Inflammatory macrophage (primary cell): Measurements from ENCODE around the gene BTBD7.

Source experiments
- DNase-seq, 2 donors: peaks; one replicate each; pipeline ENCODE4 v3.0.0-alpha.2; 2020 to 2022

BTBD7 gene

DNA sequence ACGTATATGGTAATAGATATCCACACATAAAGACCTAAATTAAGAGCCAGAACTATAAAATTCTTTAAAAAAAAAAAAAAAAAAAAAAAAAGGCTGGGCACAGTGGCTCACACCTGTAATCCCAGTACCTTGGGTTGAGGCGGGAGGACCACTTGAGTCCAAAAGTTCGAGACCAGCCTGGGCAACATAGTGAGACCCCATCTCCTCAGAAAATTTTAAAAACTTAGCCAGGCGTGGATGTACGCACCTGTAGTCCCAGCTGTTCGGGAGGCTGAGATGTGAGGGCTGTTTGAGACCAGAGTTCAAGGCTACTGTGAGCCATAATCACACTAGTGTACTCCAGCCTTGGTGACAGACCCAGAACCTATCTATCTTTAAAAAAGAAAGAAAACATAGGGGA, 4.3 kb downstream of the BTBD7 start:
- DNase-seq = no peak

DNA sequence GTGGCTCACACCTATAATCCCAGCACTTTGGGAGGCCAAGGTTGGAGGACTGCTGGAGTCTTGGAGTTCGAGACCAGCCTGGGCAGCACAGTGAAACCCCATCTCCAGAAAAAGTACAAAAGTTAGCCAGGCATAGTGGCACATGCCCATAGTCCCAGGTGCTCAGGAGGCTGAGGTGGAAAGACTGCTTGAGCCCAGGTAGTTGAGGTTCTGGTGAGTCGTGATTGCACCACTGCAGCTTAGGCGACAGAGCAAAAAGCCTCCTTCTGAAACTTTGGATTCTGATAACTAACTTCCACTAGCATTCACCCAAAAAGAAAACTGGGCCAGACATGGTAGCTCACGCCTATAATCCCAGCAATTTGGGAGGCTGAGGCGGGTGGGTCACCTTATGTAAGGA, 6.6 kb downstream of the BTBD7 start:
- no peak for DNase-seq

DNA sequence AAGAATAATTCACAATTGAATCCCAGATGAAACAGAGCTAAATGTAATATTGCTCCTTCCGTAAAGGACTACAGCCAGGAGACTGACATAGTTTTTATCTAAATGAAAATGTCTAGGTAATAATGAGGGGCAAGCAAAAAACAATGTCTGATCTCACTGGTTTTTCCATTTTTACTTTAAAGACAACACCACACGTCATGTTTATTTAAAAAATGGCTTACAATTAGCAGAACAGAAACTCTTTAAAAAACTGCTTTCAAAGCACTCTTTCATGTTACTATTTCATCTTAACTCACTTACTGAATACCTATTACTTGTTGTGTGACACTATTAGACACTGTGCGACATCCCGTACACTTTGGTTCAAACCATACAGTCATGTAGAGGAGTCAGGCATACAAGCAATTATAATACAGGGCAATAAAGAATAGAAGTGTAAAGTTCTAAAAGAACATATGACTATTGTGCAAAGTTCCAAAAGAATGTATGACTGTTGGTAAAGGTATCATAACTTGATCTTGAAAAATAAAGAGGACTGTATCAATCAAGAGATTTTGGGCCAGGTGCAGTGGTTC, 9.1 kb downstream of the BTBD7 start:
- no peak for DNase-seq

DNA sequence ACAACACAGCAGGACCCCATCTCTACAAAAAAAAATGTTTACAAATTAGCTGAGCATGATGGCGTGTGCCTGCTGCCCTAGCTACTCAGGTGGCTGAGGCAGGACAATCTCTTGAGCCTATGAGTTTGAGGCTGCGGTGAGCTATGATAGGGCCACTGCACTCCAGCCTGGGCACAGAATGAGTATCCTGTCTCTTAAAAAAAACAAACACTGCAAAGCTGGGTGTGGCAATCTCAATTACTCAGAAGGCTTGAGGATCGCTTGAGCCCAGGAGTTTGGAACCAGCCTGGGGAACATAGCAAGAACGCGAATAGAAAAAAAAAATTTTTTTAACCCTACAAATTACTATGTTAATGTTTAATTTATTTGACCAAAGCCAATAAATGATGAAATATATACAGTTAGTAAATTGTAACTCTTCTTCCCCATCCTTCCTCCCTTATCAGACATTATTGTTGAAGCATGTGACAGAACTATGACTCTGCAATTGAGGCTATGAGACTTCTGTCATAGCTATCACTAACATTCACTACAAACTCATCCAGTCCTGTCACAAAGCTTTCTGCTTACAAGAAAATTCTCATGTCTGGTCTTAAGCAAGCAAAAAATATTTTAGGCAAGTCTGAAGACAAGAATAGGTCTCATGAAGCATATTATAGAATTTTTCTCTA, 9.8 kb downstream of the BTBD7 start:
- DNase-seq = peak; percentile 30 to 45

DNA sequence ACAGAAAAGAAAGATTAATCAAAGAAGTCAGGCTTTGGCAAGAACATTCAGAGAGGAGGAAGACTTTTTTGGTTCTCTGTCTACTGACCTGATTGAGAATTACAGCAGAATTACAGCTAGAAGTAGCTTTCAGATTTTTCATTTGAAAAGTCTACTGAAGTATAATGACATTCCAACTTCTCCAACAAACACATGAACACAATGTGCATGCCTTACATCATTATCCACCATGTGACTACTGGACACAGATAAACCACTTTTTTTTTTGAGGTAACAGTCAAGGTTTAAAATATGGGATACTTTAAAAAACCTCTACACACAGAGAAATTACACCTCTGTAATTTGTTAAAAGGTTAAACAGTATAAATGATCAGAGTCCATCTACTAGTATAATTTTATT, 12.3 kb downstream of the BTBD7 start:
- peak; percentile 10 to 29 for DNase-seq

DNA sequence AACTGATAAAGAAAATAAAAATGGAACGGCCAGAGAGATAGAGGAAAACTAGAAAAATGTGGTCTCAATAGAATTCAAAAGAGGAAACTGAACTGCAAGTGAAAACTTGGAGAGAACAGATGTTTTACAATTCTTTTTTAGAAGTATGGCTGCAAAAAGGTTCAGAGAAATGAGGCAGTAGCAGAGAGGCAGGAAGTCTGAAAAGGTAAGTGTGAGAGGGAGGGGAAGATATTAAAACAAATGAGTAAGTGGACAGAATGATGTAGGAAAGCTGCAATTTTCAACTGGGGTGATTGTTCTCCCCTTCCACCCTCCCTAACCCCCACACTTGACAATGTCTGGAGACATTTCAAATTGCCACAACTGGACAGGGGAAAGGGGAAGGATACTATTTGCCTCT, 12.9 kb downstream of the BTBD7 start:
- no peak for DNase-seq

DNA sequence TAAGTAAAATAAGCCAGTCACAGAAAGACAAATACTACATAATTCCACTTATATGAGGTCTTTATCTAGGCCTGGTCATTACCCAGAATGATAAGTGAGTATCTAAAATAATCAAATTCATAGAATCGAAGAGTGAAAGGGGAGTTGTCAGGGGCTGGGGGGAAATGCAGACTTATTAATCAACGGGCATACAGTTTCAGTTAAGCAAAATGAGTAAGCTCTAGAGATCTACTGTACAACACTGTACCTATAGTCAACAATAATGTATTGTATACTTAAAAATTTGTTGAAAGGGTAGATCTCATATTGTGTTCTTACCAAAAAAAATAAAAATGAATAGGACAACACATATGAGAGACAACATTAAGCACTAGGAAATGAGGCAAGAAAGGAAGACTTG, 13.3 kb downstream of the BTBD7 start:
- DNase-seq = no peak

DNA sequence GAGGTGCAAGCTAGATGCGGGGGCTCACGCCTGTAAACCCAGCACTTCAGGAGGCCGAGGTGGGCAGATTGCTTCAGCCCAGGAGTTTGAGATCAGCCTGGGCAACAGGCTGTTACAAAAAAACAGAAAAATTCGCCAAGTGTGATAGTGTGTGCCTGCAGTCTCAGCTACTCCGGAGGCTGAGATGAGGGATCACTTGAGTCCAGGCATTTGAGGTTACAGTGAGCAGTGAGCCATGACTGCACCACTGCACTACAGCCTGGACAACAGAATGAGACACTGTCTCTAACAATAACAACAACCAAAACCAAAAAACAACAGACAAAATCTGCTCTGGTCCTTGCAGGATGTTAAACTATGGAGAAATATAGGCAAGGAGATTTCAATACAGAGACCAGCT, 13.9 kb downstream of the BTBD7 start:
- DNase-seq = no peak

DNA sequence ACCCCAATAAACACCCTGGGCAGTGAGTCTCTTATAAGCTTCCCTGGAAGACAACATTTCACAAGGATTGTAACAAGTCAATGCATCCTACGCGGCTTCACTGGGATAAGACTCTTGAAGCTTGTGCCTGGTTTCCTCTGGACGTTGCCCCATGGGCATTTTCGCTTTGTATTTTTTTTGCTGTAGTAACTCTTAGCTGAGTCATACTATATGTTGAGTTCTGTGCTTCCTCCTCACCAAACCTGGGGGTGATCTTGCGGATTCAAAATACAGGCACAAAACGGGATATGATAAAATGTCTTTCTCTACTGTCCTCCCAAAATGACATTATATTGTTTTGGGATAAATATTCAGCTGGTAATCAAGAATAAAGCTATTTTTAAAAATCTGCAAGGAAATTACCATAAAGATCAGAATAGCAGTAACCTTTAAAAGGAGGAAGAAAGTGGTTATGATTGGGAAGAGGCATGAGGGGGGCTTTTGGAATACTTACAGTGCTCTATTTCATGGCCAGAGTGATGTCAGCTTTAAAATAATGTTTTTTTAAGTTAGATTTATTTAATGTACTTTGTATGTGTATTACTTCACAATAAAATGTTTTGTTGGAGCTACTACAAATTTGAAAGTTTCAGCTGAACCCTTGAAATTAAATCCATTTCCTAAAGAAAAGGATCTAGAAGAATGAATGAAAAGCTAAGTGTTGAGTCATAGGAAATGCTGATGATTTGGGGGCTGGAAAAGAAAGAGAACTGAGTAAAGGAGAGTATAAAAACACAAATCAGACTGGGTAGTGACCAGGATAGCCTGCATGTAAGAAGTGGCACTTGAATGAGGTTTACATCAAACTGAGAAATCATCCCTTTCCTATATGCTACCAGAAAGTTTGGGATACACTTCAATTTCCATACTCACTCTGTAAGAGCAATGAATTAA, 14.7 kb downstream of the BTBD7 start:
- peak; percentile 91 to 94 for DNase-seq

DNA sequence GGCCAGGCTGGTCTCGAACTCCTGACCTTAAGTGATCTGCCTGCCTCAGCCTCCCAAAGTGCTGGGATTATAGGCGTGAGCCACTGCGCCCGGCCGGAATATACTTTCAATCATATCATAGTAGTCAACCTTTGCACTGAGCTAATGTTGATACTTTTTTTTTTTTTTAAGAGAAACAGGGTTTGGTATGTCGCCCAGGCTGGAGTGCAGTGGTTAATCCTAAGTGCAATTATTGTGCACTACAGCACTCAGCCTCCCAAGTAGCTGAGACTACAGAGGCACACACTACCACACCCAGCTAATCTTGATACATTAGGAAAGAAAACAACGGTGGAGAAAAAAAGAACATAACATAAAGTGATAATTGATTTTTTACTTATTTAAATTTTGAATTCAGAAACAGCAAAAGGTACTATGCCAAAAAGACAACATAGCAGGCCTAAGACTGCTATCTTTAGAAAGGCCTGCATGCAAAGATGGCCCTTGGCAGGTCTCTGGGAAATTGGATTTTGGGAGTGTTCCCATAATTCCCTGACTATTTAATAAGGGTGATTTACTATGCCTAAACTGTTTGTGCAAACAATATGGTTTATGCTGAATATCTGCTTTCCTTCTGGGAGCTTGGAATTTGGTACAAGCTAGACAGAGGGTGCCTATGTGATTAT, 15.5 kb downstream of the BTBD7 start:
- DNase-seq = no peak

DNA sequence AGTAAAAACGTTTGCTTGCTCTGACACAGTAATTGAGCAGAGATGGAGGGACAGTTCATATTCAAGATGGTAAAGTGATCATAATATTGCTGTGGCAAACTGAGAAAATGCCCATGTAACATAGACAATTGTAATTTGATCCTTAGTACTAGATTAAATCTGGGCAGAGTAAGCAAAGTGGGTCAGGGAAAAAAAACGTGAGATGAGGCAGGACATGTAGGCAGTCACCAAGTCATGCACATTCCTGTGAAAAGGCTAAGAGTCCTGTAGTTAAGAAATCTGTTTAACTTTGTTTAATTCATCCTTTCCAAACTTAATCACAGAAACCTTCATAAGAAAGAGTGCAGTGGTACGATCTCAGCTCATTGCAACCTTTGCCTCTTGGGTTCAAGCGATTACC, 16.1 kb downstream of the BTBD7 start:
- DNase-seq = no peak

DNA sequence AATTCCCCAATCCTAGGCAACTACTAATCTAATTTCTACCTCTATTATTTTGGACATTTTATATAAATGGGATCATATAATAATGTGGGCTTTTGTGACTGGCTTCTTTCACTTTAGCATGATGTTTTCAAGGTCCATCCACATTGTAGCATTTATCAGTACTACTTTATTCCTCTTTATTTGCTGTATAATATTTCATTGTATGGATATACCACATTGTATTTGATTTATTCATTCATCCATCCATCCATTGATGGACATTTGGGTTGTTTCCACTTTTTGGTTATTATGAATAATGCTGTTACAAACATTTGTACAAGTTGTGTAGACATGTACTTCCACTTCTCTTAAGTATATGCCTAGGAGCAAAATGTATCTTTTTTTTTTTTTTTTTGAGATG, 17.3 kb downstream of the BTBD7 start:
- no peak for DNase-seq

DNA sequence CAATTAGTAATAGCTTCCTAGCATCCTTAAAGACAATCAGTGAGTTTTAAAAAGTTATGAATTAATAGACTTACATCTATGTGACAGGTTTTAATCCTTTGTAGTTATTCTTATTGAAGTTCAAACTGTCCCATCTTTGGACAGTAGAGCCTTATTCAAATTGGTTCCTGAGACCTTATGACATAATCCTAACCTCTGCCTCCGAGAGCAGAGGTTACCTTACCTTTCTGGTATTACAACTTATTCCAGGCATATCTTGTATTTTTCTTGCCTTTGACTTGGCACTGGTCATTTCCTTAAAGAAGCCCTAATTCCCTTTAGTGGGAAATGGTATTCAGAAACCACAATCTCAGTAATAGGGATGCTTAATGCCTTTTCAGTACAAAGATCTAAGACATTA, 21.8 kb downstream of the BTBD7 start:
- no peak for DNase-seq

DNA sequence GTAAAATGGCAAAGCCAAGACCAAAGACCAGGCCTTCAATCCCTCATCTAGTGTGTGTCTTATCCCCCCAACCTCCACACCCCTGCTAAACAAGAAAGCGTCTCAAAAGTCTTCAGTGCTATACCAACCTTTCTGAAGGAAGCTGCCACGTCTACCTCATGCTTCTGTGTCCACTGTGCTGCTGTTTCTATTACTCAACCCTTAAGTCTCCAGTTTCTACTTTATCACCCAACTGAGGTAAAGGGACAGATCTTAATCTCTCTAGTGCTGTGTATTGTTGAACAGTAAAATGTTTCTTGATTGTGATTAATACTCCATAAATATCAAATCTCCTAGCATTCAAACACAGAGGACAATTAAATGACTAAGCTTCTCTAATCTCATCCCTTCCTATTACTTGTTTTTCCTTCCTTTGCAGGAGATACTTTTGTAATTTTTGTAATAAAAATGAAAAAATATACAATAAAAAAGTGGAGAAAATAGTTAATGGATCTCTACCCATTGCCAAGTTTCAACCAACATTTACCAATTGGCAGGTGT, 23.3 kb downstream of the BTBD7 start:
- DNase-seq = no peak

DNA sequence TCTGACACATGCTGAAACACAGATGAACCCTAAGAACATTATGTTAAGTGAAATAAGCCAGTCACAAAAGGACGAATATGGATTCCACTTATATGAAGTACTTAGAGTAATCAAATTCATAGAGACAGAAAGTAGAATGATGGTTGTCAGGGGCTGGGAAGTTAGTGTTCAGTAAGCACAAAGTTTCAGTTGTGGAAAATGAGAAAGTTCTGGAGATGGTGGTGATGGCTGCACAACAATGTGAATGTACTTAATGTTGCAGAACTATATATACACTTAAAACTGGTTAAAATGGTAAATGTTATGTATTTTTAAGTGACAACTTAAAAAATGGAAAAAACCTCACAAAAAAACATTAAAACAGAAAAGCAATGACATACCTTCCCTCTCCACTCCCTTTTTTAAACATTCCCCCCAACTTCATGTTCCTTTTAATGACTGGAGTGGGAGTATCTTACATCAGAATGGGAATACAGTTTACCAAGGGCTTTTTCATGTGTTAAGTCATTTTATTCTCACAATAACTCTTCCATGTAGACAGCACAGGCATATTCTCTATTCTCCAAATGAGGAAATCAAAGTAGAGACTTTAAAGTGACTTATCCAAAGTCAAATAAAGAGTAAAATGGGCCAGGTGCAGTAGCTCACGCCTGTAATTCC, 24.0 kb downstream of the BTBD7 start:
- DNase-seq = peak; percentile 23 to 42

DNA sequence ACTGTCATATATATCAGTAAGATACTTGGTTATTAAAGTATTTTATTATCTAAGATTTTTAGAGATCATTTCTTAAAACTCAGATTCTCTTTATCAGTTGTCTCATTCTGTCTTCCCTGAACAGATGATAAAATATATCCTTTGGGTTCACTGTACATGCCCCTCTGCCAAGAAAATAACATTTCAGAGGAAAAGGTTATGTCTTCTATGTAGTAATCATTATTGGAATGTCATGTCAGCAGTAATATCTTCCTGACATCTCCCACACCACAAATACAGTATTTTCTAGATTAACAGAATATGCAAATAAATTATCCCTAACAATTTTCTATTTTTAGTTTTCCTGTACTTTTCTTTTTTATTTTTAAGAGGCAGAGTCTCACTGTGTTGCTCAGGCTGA, 26.0 kb downstream of the BTBD7 start:
- DNase-seq = no peak

DNA sequence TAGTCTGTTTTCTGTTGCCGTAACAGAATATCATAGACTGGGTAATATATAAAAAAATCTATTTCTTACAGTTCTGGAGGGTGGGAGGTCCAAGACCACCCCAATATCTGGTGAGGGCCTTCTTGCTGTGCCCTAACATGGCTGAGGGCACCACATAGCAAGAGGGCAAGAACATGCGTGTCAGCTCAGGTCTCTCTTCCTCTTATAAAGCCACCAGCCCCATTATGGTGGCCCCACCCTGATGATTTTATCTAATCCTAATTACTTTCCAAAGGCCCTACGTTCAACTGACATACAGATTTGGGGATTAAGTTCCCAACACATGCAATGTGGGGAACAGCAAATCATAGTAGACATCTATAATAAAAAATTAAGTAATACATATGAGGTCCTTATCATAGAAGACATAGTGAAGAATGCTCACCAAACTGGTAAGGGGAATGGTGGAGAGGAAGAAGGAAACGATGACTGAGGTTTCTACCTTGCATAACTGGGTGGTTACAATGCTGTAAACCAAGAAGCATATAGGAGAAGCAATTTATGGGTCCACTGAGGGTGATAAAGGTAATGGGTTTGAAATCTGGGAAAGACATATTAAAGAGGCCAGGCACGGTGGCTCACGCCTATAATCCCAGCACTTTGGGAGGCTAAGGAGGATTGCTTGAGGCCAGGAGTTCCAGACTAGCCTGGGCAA, 27.0 kb downstream of the BTBD7 start:
- peak; percentile 19 to 37 for DNase-seq

DNA sequence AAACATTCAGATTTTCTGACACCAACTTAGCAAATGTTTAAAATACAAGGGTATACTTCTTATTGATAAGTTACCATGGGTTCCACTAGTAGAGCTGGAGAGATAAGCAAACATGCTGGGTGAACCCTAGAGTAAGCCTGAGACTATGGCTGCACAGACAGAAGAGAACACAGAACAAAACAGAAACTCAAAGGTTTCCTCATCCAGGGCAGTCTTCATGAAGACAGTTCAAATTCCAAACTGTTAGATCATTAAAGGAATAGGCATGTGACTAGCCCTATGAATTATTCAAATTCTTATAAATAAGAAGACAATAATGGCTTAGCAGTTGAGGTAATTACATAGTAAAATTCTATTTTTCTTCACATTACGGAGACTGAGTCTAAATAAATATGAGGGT, 28.1 kb downstream of the BTBD7 start:
- no peak for DNase-seq

DNA sequence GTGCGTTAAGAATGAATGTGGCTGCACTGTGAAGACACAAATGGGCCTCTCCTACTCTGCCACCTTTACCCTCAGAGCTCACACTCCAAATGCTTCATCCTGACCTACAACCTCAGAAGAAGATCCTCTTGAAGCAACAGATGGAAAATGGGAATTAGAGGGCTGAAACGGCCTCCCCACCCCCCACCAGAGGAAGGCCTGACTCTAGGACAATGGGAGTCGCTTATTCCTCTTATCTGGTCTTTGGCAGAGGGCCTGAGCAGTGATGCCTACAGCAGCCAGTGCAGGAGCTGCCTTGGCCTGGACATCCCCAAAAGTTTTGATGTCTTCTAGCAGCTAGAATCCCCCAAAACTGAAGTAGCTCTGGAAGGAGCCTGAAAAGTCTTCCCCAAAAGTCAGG, 29.2 kb downstream of the BTBD7 start:
- no peak for DNase-seq

DNA sequence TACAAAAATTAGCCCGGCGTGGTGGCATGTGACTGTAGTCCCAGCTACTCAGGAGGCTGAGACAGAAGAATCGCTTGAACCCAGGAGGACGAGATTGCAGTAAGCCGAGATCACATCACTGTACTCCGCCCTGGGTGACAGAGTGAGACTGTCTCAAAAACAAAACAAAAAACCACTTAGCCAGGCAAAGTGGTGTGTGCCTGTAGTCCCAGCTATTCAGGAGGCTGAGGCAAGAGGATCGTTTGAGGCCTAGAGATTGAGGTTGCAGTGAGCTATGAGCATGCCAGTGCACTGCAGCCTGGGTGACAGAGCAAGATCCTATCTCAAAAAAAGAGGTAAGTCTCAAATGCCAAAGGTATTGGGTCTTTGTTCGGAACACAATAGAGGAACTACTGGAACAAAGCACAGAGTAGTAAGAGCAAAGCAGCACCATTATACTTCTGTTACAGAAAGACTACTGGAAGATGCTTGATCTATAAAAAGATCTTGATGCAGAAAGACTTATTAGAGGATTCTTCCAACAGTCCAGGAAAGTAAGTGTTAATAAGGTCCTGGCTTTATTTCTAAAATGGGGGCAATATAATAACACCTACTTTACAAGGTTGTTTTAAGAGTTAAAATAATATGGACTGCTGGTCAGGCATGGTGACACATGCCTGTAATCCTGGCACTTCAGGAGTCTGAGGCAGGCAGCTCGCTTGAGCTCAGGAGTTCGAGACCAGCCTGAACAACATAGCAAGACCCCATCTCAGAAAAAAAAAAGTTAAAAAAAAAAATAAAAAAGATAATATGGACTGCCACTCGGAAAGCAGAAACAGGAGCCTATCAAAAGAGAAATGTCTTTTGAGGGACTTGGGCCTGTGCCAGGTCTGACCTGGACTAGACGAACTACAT, 29.9 kb downstream of the BTBD7 start:
- no peak for DNase-seq
